ENCODE results near the gene AFG3L2.

- TF ChIP-seq CTCF (IDR thresholded peaks at IDR 0.05): no peak
- no peak for TF ChIP-seq POLR2A (IDR thresholded peaks at IDR 0.05)
Observed at GRCh38 chr18:12318857-12319256, 58.2 kb downstream of the AFG3L2 start.

Data from adrenal gland (tissue), 5 donors.